IMR-90 (cell line): Measurements from ENCODE around the gene LEKR1. TPM values are rescaled to one million over a fixed set of nuclear protein-coding genes. Genes with fewer than 3 reads are reported as not detected.
A peak's percentile ranks its signal among the peaks of the same experiment; 100 is the strongest.

ENCODE experiments used
- ATAC-seq: fragments of 200-7000 bp; cut with Tn5 transposase; 2 replicates; pipeline ENCODE4 v1.9.1; 2020; ENCODE audit warnings: low read depth, mild to moderate bottlenecking, moderate library complexity
- BruUV-seq: library from RNA; stranded (reverse); fragments of 400-500 nt; replicated peaks from 2 replicates; lab custom pipeline; 2021; lab: Mats Ljungman, UMichigan
- CTCF ChIA-PET: fragments of 300-600 bp; formaldehyde crosslinking; extraction: SDS; loops from one replicate; lab custom pipeline; 2021; ENCODE audit warnings: antibody characterized with exemption; lab: Yijun Ruan, JAX
- POLR2A ChIA-PET: fragments of 300-600 bp; sonication (Branson Sonifier 250); formaldehyde crosslinking; loops from one replicate; lab custom pipeline; 2022; ENCODE audit warnings: antibody characterized with exemption; ENCODE audit not compliant: unreplicated experiment; lab: Charles Lee
- DNase-seq: peaks from one replicate; pipeline ENCODE4 v3.0.0; 2013
- H2AFZ ChIP-seq: replicated peaks from 2 replicates; pipeline ENCODE3; 2013; ENCODE audit warnings: low read length, mild to moderate bottlenecking; ENCODE audit not compliant: poor library complexity
- H2AK5ac ChIP-seq: 2 replicates; pipeline ENCODE4 v1.6.1; 2013; ENCODE audit warnings: low read depth, low read length, inconsistent platforms
- H2AK9ac ChIP-seq: replicated peaks from 2 replicates; pipeline ENCODE3; 2013; ENCODE audit warnings: mild to moderate bottlenecking, low read depth, low read length, moderate library complexity; ENCODE audit not compliant: poor library complexity
- H2BK120ac ChIP-seq: 2 replicates; pipeline ENCODE4 v1.6.1; 2013; ENCODE audit warnings: low read depth, low read length, inconsistent platforms
- H2BK15ac ChIP-seq: 3 replicates; pipeline ENCODE4 v1.6.1; 2013; ENCODE audit warnings: low read depth, low read length, inconsistent platforms
- H2BK20ac ChIP-seq: 2 replicates; pipeline ENCODE4 v1.6.1; 2013; ENCODE audit warnings: low read depth, mild to moderate bottlenecking, inconsistent platforms, low read length, moderate library complexity
- H2BK5ac ChIP-seq: 2 replicates; pipeline ENCODE4 v1.6.1; 2013; ENCODE audit warnings: mild to moderate bottlenecking, low read depth, low read length, inconsistent platforms; ENCODE audit not compliant: poor library complexity, severe bottlenecking
- H3K14ac ChIP-seq: replicated peaks from 2 replicates; pipeline ENCODE4 v1.6.1; 2013; ENCODE audit warnings: low read depth, low read length, inconsistent platforms
- H3K18ac ChIP-seq: 2 replicates; pipeline ENCODE4 v1.6.1; 2013; ENCODE audit warnings: low read depth, low read length, control low read depth
- H3K23ac ChIP-seq: 2 replicates; pipeline ENCODE4 v1.6.1; 2013; ENCODE audit warnings: low read depth, low read length, inconsistent platforms
- H3K27ac ChIP-seq: 2 replicates; pipeline ENCODE4 v1.5.1; 2013; ENCODE audit warnings: mild to moderate bottlenecking, control low read depth, low read length; ENCODE audit not compliant: insufficient read depth
- H3K27me3 ChIP-seq: 2 replicates; pipeline ENCODE4 v1.6.1; 2013; ENCODE audit warnings: low read length; ENCODE audit not compliant: control insufficient read depth, insufficient read depth
- H3K36me3 ChIP-seq: 2 replicates; pipeline ENCODE4 v1.6.1; 2013; ENCODE audit warnings: low read length, mixed read lengths; ENCODE audit not compliant: control insufficient read depth, insufficient read depth
- H3K4ac ChIP-seq: 2 replicates; pipeline ENCODE4 v1.6.1; 2013; ENCODE audit warnings: low read depth, low read length, inconsistent platforms
- H3K4me1 ChIP-seq: 2 replicates; pipeline ENCODE4 v1.6.1; 2013; ENCODE audit warnings: low read length, mixed read lengths; ENCODE audit not compliant: control insufficient read depth, insufficient read depth
- H3K4me2 ChIP-seq: 2 replicates; pipeline ENCODE4 v1.6.1; 2013; ENCODE audit warnings: low read depth, mild to moderate bottlenecking, control low read depth, low read length, moderate library complexity
- H3K4me3 ChIP-seq: 2 replicates; pipeline ENCODE4 v1.5.1; 2013; ENCODE audit warnings: low read depth, mild to moderate bottlenecking, control low read depth, low read length, moderate library complexity; ENCODE audit not compliant: insufficient read depth
- H3K56ac ChIP-seq: 2 replicates; pipeline ENCODE4 v1.6.1; 2013; ENCODE audit warnings: low read length, inconsistent platforms; ENCODE audit not compliant: insufficient read depth; ENCODE audit errors: extremely low read depth
- H3K79me1 ChIP-seq, 2 experiments: 2 replicates each; pipeline ENCODE4 v1.6.1; 2013; ENCODE audit warnings: low read length in 2 of 2, inconsistent platforms in 1 of 2, low read depth in 1 of 2
- H3K9ac ChIP-seq: 2 replicates; pipeline ENCODE4 v1.6.1; 2013; ENCODE audit warnings: low read depth, low read length, control low read depth
- H3K9me1 ChIP-seq: 2 replicates; pipeline ENCODE4 v1.6.1; 2013; ENCODE audit warnings: low read length, inconsistent platforms; ENCODE audit not compliant: insufficient read depth
- H3K9me3 ChIP-seq: 2 replicates; pipeline ENCODE4 v1.6.1; 2013; ENCODE audit warnings: low read length; ENCODE audit not compliant: control insufficient read depth, insufficient read depth
- H4K20me1 ChIP-seq: 2 replicates; pipeline ENCODE4 v1.6.1; 2013; ENCODE audit warnings: low read length, inconsistent platforms; ENCODE audit not compliant: insufficient read depth
- H4K5ac ChIP-seq: 2 replicates; pipeline ENCODE4 v1.6.1; 2013; ENCODE audit warnings: mild to moderate bottlenecking, low read depth, low read length, control low read depth
- H4K8ac ChIP-seq, 2 experiments: 2 replicates each; pipeline ENCODE4 v1.6.1; 2013; ENCODE audit warnings: low read depth in 2 of 2, low read length in 2 of 2, control low read depth in 1 of 2, inconsistent platforms in 1 of 2
- H4K91ac ChIP-seq: 2 replicates; pipeline ENCODE4 v1.6.1; 2013; ENCODE audit warnings: low read depth, low read length, inconsistent platforms; ENCODE audit not compliant: insufficient read depth
- CEBPB ChIP-seq: IDR thresholded peaks from 2 replicates; pipeline ENCODE4 v1.6.1; 2012; ENCODE audit warnings: low read depth, low read length, improper control_type of control experiment
- CHD1 ChIP-seq: IDR thresholded peaks from 2 replicates; pipeline ENCODE4 v1.6.1; 2012; ENCODE audit warnings: low read depth, low read length, improper control_type of control experiment
- CTCF ChIP-seq: conservative IDR thresholded peaks from 2 replicates; pipeline ENCODE4 v1.5.1; 2012; ENCODE audit warnings: mild to moderate bottlenecking, low read depth, low read length, improper control_type of control experiment
- ELK1 ChIP-seq: fragments of 150-350 bp; IDR thresholded peaks from 2 replicates; pipeline ENCODE4 v1.6.1; 2016; ENCODE audit warnings: low read depth, mild to moderate bottlenecking, low read length, moderate library complexity, borderline replicate concordance
- FOS ChIP-seq: fragments of 150-350 bp; IDR thresholded peaks from 2 replicates; pipeline ENCODE4 v1.6.1; 2016; ENCODE audit warnings: low read depth, low read length
- MAFK ChIP-seq: IDR thresholded peaks from 2 replicates; pipeline ENCODE4 v1.6.1; 2012; ENCODE audit warnings: low read depth, low read length, improper control_type of control experiment
- MAZ ChIP-seq: IDR thresholded peaks from 2 replicates; pipeline ENCODE4 v1.6.1; 2012; ENCODE audit warnings: low read depth, mild to moderate bottlenecking, low read length, improper control_type of control experiment, moderate library complexity, borderline replicate concordance
- NFE2L2 ChIP-seq: fragments of 150-350 bp; IDR thresholded peaks from 2 replicates; pipeline ENCODE4 v1.6.1; 2016; ENCODE audit warnings: low read depth, mild to moderate bottlenecking, low read length
- POLR2A ChIP-seq: IDR thresholded peaks from 2 replicates; pipeline ENCODE4 v1.6.1; 2012; ENCODE audit warnings: mild to moderate bottlenecking, low read depth, low read length
- RAD21 ChIP-seq: IDR thresholded peaks from 2 replicates; pipeline ENCODE4 v1.6.1; 2012; ENCODE audit warnings: low read length, improper control_type of control experiment
- RCOR1 ChIP-seq: IDR thresholded peaks from 2 replicates; pipeline ENCODE4 v1.6.1; 2012; ENCODE audit warnings: mild to moderate bottlenecking, low read length, improper control_type of control experiment; ENCODE audit not compliant: insufficient replicate concordance
- RFX5 ChIP-seq: IDR thresholded peaks from 2 replicates; pipeline ENCODE4 v1.8.0; 2012; ENCODE audit warnings: low read depth, mild to moderate bottlenecking, low read length, moderate library complexity
- SMC3 ChIP-seq: fragments of 150-350 bp; IDR thresholded peaks from 2 replicates; pipeline ENCODE4 v1.6.1; 2016; ENCODE audit warnings: low read depth, mild to moderate bottlenecking, antibody characterized with exemption, low read length, moderate library complexity
- WGBS, 2 experiments: methylation state at CpG; one replicate each; pipeline versions ENCODE4 v1.1.5 to v1.1.7; 2013; ENCODE audit warnings: missing lambda C conversion rate in 2 of 2; ENCODE audit not compliant: insufficient read length in 1 of 2; ENCODE audit errors: extremely low coverage in 2 of 2; 5-methylcytosine and 5-hydroxymethylcytosine counted together
- dilution Hi-C: fragments of 300-500 bp; cut with HindIII; formaldehyde crosslinking; loops from one replicate; pipeline ENCODE4 v1.14.3; 2018; ENCODE audit warnings: low sequenced_read_pairs; ENCODE audit not compliant: unreplicated experiment
- in situ Hi-C: fragments of 300-500 bp; cut with MboI; formaldehyde crosslinking; loops from 3 replicates; pipeline ENCODE4 v1.14.3; 2019; ENCODE audit warnings: low sequenced_read_pairs, inconsistent platforms, mixed read lengths
- intact Hi-C: fragments of 100-400 bp; cut with micrococcal nuclease; formaldehyde crosslinking; loops from 2 replicates; pipeline ENCODE4 v1.10.0; 2022
- polyA plus RNA-seq, 3 experiments: library from polyadenylated mRNA; depleted of rRNA; stranded (reverse); fragments of >200 nt; gene quantifications; 2 replicates each; pipeline ENCODE4 v1.2.3, GENCODE V29; 2012; ENCODE audit warnings: low replicate concordance in 1 of 3
- total RNA-seq: library from RNA; depleted of rRNA; stranded (reverse); fragments of >200 nt; gene quantifications from 2 replicates; pipeline ENCODE4 v1.2.3, GENCODE V29; 2012

Gene LEKR1
- total and polyA plus RNA-seq, 2 of the 4 experiments (the other 2 are of a cell fraction), result 0.19 to 0.36 TPM

GRCh38 chr3:156840826-156841689, 14.9 kb downstream of the LEKR1 start:
- Histone ChIP-seq H3K9me1 (no peaks in the 10 kb centered on the region), H3K56ac (no peak overlapping the region), H3K4me3 (no peak overlapping the region), H4K91ac (no peak overlapping the region), H2BK15ac (no peak overlapping the region), H3K9me3 (no peaks in the 10 kb centered on the region), H4K8ac (no peak overlapping the region), H2AK5ac (no peak overlapping the region), H2BK20ac (no peak overlapping the region), H4K5ac (no peak overlapping the region), H3K4me1 (peaks cover 4% of the 10 kb centered on the region; the same call in 1 of the 2 replicates), H3K14ac (0 out of 2 replicates have a peak overlapping the region, but pooled peaks have one; percentile 3), H2BK5ac (peak overlapping the region; percentile 29), H3K9ac (no peak overlapping the region), H3K18ac (no peak overlapping the region), H2BK120ac (no peak overlapping the region), H2AK9ac (no peak overlapping the region), H3K23ac (no peak overlapping the region), H3K36me3 (no peaks in the 10 kb centered on the region), H3K27me3 (no peaks in the 10 kb centered on the region), H2AFZ (peak overlapping the region; percentile 44), H3K79me1 (no peaks in the 10 kb centered on the region), H3K27ac (peak overlapping the region; percentile 38; the same call in 1 of the 2 replicates), H3K4ac (no peak overlapping the region), H4K20me1 (no peaks in the 10 kb centered on the region), H3K4me2 (no peak overlapping the region)
- intact Hi-C loops (no loop called here), dilution Hi-C loops (no loop called here), in situ Hi-C loops (loop anchor here (25.0 kb wide), 1 partner anchor 304 kb away; no protein-coding TSS in a partner anchor)
- BruUV-seq, result no TSS peak
- TF ChIP-seq ELK1 (no peak), CHD1 (no peak), RCOR1 (no peak), CEBPB (no peak), RAD21 (no peak), NFE2L2 (no peak), FOS (no peak), POLR2A (no peak), MAFK (no peak), MAZ (no peak), CTCF (no peak), SMC3 (no peak), RFX5 (no peak)
- no peak for DNase-seq
- ATAC-seq, result peak; percentile 67
- ChIA-PET POLR2A (no interaction called here), CTCF (interaction anchor here (0.7 kb wide), 1 partner anchor 454 kb away, joined by 3 read pairs; no protein-coding TSS in a partner anchor)
- WGBS, 2 experiments, result no CpG with 5 or more reads among the region's 3 CpGs
